Measurements from ENCODE around the gene MEDAG.

MEDAG gene

GRCh38 chr13:30959678-30960077, 53.6 kb downstream of the MEDAG start:
- Mint-ChIP-seq H3K27ac (no peak overlapping the region), H3K36me3 (ENCODE audit: low read depth) (no peaks in the 10 kb centered on the region), H3K9me3 (peaks cover 26% of the 10 kb centered on the region), H3K4me1 (peaks cover 5% of the 10 kb centered on the region), H3K4me3 (no peak overlapping the region), H3K27me3 (ENCODE audit: low read depth) (peaks cover 5% of the 10 kb centered on the region)
- TF ChIP-seq, protein P1, sequence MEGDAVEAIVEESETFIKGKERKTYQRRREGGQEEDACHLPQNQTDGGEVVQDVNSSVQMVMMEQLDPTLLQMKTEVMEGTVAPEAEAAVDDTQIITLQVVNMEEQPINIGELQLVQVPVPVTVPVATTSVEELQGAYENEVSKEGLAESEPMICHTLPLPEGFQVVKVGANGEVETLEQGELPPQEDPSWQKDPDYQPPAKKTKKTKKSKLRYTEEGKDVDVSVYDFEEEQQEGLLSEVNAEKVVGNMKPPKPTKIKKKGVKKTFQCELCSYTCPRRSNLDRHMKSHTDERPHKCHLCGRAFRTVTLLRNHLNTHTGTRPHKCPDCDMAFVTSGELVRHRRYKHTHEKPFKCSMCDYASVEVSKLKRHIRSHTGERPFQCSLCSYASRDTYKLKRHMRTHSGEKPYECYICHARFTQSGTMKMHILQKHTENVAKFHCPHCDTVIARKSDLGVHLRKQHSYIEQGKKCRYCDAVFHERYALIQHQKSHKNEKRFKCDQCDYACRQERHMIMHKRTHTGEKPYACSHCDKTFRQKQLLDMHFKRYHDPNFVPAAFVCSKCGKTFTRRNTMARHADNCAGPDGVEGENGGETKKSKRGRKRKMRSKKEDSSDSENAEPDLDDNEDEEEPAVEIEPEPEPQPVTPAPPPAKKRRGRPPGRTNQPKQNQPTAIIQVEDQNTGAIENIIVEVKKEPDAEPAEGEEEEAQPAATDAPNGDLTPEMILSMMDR (IDR thresholded peaks at IDR 0.05; ENCODE audit: unreplicated experiment in 3 of 3), result no peak

GRCh38 chr13:30963791-30964190, 57.7 kb downstream of the MEDAG start:
- Mint-ChIP-seq H3K36me3 (ENCODE audit: low read depth) (no peaks in the 10 kb centered on the region), H3K27me3 (ENCODE audit: low read depth) (no peaks in the 10 kb centered on the region), H3K4me3 (no peak overlapping the region), H3K4me1 (peaks cover 5% of the 10 kb centered on the region), H3K27ac (no peak overlapping the region), H3K9me3 (peaks cover 22% of the 10 kb centered on the region)
- TF ChIP-seq, protein P1 (IDR thresholded peaks at IDR 0.05; ENCODE audit: unreplicated experiment in 3 of 3), result no peak

DNA sequence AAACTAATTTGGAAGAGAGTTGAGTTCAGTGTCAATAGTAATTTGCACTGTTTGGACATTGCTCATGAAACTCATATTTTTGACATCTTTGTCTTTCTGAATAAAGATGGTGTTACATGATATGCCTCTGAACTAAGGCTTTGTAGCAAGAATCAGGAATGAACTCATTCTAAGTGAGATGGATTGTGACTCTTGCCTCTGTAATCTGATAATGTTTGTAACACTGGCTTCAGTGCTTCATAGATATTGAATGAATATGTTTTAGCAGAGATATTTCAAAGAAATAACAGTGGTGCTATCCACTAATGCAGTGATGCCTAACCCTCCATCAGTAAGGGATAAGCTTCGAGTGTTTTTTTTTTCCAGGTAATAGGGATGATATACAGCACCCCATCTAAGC, 59.3 kb downstream of the MEDAG start:
- H3K4me1 Mint-ChIP-seq, result peaks cover 5% of the 10 kb centered on the region
- no peaks in the 10 kb centered on the region for H3K36me3 Mint-ChIP-seq (ENCODE audit: low read depth)
- no peak overlapping the region for H3K27ac Mint-ChIP-seq
- H3K4me3 Mint-ChIP-seq, result no peak overlapping the region
- no peaks in the 10 kb centered on the region for H3K27me3 Mint-ChIP-seq (ENCODE audit: low read depth)
- TF ChIP-seq, protein P1 (IDR thresholded peaks at IDR 0.05; ENCODE audit: unreplicated experiment in 3 of 3), result no peak
- H3K9me3 Mint-ChIP-seq, result peaks cover 15% of the 10 kb centered on the region

DNA sequence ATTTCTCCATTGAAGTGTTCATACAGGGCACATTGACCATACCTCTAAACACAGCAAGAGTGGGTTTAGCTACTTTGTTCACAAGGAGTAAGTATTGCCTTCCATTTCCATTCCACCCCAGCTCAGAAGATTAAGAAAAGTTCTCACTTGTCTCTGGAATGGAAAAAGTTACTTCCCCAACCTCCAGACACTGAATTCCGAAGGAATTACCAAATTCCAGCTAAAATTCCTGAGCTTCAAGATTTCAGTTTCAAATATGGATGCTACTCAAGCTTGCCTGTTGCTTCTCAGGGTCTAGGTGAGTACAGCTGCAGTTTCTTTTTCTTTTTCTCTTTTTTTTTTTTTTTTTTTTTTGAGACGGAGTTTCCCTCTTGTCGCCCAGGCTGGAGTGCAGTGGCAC, 60.0 kb downstream of the MEDAG start:
- no peak overlapping the region for H3K27ac Mint-ChIP-seq
- H3K36me3 Mint-ChIP-seq (ENCODE audit: low read depth), result no peaks in the 10 kb centered on the region
- peaks cover 13% of the 10 kb centered on the region for H3K9me3 Mint-ChIP-seq
- no peak overlapping the region for H3K4me3 Mint-ChIP-seq
- peaks cover 7% of the 10 kb centered on the region for H3K4me1 Mint-ChIP-seq
- TF ChIP-seq, protein P1 (IDR thresholded peaks at IDR 0.05; ENCODE audit: unreplicated experiment in 3 of 3), result no peak
- H3K27me3 Mint-ChIP-seq (ENCODE audit: low read depth), result no peaks in the 10 kb centered on the region

DNA sequence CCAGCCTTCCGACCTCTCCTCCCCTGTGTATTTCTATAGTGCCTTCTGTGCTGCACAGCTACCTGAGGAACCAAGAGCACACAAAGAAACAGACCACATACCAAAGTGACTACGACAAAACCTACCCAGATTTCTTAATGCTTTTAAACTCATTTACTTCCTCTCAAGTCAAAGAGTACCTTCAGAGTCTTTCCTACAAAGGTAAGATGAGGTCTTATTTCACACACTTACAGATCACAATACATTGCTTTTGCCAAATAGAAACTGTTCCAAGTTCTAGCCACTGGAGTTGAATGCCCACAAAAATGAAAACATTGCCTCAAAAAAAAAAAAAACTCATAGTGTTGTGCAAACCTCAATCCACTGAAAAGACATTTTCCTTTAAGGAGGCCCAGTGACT, 62.8 kb downstream of the MEDAG start:
- Mint-ChIP-seq H3K4me3 (no peak overlapping the region), H3K4me1 (peaks cover 6% of the 10 kb centered on the region)
- TF ChIP-seq, protein P1 (IDR thresholded peaks at IDR 0.05; ENCODE audit: unreplicated experiment in 3 of 3), result no peak

DNA sequence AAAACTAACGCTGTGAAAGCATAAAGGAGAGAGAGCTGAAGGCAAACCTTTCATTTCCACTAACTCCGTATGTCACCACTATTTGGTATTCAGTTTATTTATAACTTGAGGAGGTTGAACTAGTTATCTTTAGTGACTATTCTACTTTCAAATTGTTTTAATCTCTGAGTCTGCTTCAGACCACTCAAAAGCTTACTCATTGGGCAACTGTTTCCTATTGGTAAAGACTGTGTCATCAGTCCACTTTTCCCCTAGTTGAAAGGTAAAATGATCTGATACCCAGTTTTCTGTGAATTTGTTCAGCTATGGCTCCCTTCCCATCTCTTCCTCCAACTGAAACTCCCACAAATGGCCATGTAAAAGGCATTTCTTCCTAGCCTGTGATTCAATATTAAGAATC, 65.5 kb downstream of the MEDAG start:
- TF ChIP-seq, protein P1 (IDR thresholded peaks at IDR 0.05; ENCODE audit: unreplicated experiment in 3 of 3), result no peak
- Mint-ChIP-seq H3K27me3 (ENCODE audit: low read depth) (no peaks in the 10 kb centered on the region), H3K4me1 (peaks cover 3% of the 10 kb centered on the region), H3K4me3 (no peak overlapping the region), H3K9me3 (peaks cover 4% of the 10 kb centered on the region), H3K27ac (no peak overlapping the region), H3K36me3 (ENCODE audit: low read depth) (no peaks in the 10 kb centered on the region)

More for the DNA sequence above, 62.8 kb downstream of the MEDAG start:
- H3K27ac Mint-ChIP-seq, result no peak overlapping the region
- no peaks in the 10 kb centered on the region for H3K27me3 Mint-ChIP-seq (ENCODE audit: low read depth)
- no peaks in the 10 kb centered on the region for H3K36me3 Mint-ChIP-seq (ENCODE audit: low read depth)
- H3K9me3 Mint-ChIP-seq, result peaks cover 4% of the 10 kb centered on the region

Measured in nephron (organoid).